MCF 10A (cell line): ENCODE data around the gene MRPS9. TPM values are rescaled to one million over a fixed set of nuclear protein-coding genes. Genes with fewer than 3 reads are reported as not detected.

Experiments used
- BruUV-seq: library from RNA; stranded (reverse); fragments of 400-500 nt; replicated peaks from 2 replicates; lab custom pipeline; 2021; lab: Mats Ljungman, UMichigan
- CTCF ChIA-PET: fragments of 300-600 bp; sonication (Branson Sonifier 250); formaldehyde crosslinking; extraction: SDS; loops from one replicate; lab custom pipeline; 2021; ENCODE audit warnings: antibody characterized with exemption, inconsistent platforms; lab: Yijun Ruan, JAX
- POLR2A ChIA-PET: fragments of 300-600, 350-650 bp; sonication (Branson Sonifier 250); formaldehyde crosslinking; extraction: SDS; loops from one replicate; lab custom pipeline; 2020; ENCODE audit warnings: antibody characterized with exemption, inconsistent platforms; lab: Yijun Ruan, JAX
- DNase-seq: peaks from one replicate; pipeline ENCODE4 v3.0.0-alpha.2; 2018; ENCODE audit not compliant: unreplicated experiment
- H3K27ac Mint-ChIP-seq: one replicate; pipeline ENCODE4 v1.8.0; 2022; ENCODE audit warnings: mild to moderate bottlenecking, low read depth, mixed read lengths; ENCODE audit not compliant: unreplicated experiment
- H3K27me3 Mint-ChIP-seq: one replicate; pipeline ENCODE4 v1.8.0; 2022; ENCODE audit warnings: mixed read lengths; ENCODE audit not compliant: insufficient read depth, unreplicated experiment
- H3K36me3 Mint-ChIP-seq: one replicate; pipeline ENCODE4 v1.8.0; 2022; ENCODE audit warnings: mild to moderate bottlenecking, moderate library complexity, mixed read lengths; ENCODE audit not compliant: insufficient read depth, unreplicated experiment
- H3K4me1 Mint-ChIP-seq: one replicate; pipeline ENCODE4 v1.8.0; 2022; ENCODE audit warnings: mixed read lengths; ENCODE audit not compliant: insufficient read depth, unreplicated experiment
- H3K4me3 Mint-ChIP-seq: one replicate; pipeline ENCODE4 v1.8.0; 2022; ENCODE audit warnings: mild to moderate bottlenecking, moderate library complexity, mixed read lengths; ENCODE audit not compliant: unreplicated experiment
- H3K9me3 Mint-ChIP-seq: one replicate; pipeline ENCODE4 v1.8.0; 2022; ENCODE audit warnings: mixed read lengths; ENCODE audit not compliant: unreplicated experiment
- CTCF ChIP-seq: fragments of 200-600 bp; IDR thresholded peaks from one replicate; pipeline ENCODE4 v1.8.0; 2022; ENCODE audit warnings: antibody characterized with exemption, mild to moderate bottlenecking; ENCODE audit not compliant: unreplicated experiment
- intact Hi-C: fragments of 100-400 bp; cut with micrococcal nuclease; formaldehyde crosslinking; loops from 2 replicates; pipeline ENCODE4 v1.14.1; 2022
- total RNA-seq: library from RNA; stranded (reverse); gene quantifications from 2 replicates; pipeline ENCODE4 v1.2.3, GENCODE V29; 2022

MRPS9 gene
- total RNA-seq, 1 experiment from 2014 or later = 40.0 TPM

- H3K4me3 Mint-ChIP-seq = no peak overlapping the region
- H3K9me3 Mint-ChIP-seq = no peaks in the 10 kb centered on the region
- H3K27ac Mint-ChIP-seq = no peak overlapping the region
- H3K27me3 Mint-ChIP-seq = peaks cover 21% of the 10 kb centered on the region
- no peaks in the 10 kb centered on the region for H3K4me1 Mint-ChIP-seq
- intact Hi-C loops = no loop called here
- BruUV-seq = no TSS peak
- POLR2A ChIA-PET = no interaction called here
- DNase-seq = no peak
- H3K36me3 Mint-ChIP-seq = no peaks in the 10 kb centered on the region
- no peak for TF ChIP-seq CTCF
- CTCF ChIA-PET = interaction anchor here (0.5 to 1.6 kb wide), 3 partner anchors 14 to 102 kb away, joined by 3 read pairs; no protein-coding TSS in a partner anchor
Observed at GRCh38 chr2:105134081-105134480, 96.2 kb downstream of the MRPS9 start.

- H3K4me3 Mint-ChIP-seq = no peak overlapping the region
- intact Hi-C loops = no loop called here
- POLR2A ChIA-PET = no interaction called here
- no peak overlapping the region for H3K27ac Mint-ChIP-seq
- DNase-seq = no peak
- BruUV-seq = no TSS peak
- H3K36me3 Mint-ChIP-seq = no peaks in the 10 kb centered on the region
- CTCF ChIA-PET = interaction anchor here (0.6 kb wide), 1 partner anchor 227 kb away, joined by 4 read pairs; no protein-coding TSS in a partner anchor
- no peaks in the 10 kb centered on the region for H3K4me1 Mint-ChIP-seq
- H3K27me3 Mint-ChIP-seq = peaks cover 21% of the 10 kb centered on the region
- no peak for TF ChIP-seq CTCF
- no peaks in the 10 kb centered on the region for H3K9me3 Mint-ChIP-seq
Observed at GRCh38 chr2:105135436-105135835, 97.6 kb downstream of the MRPS9 start.

- no peaks in the 10 kb centered on the region for H3K9me3 Mint-ChIP-seq
- DNase-seq = no peak
- BruUV-seq = no TSS peak
- H3K4me3 Mint-ChIP-seq = no peak overlapping the region
- H3K27me3 Mint-ChIP-seq = peaks cover 11% of the 10 kb centered on the region
- TF ChIP-seq CTCF = no peak
- no peaks in the 10 kb centered on the region for H3K36me3 Mint-ChIP-seq
- ChIA-PET CTCF (interaction anchor here (0.6 to 2.2 kb wide), 2 partner anchors 21 to 158 kb away, joined by 3 to 7 read pairs; no protein-coding TSS in a partner anchor), POLR2A (no interaction called here)
- H3K4me1 Mint-ChIP-seq = no peaks in the 10 kb centered on the region
- intact Hi-C loops = no loop called here
- no peak overlapping the region for H3K27ac Mint-ChIP-seq
Observed at GRCh38 chr2:105136394-105136793, 98.5 kb downstream of the MRPS9 start.

- no peaks in the 10 kb centered on the region for H3K36me3 Mint-ChIP-seq
- no peaks in the 10 kb centered on the region for H3K27me3 Mint-ChIP-seq
- intact Hi-C loops = no loop called here
- ChIA-PET POLR2A (no interaction called here), CTCF (interaction anchor here (2.2 kb wide), 1 partner anchor 23 kb away, joined by 7 read pairs; no protein-coding TSS in a partner anchor)
- BruUV-seq = no TSS peak
- H3K27ac Mint-ChIP-seq = no peak overlapping the region
- no peak overlapping the region for H3K4me3 Mint-ChIP-seq
- no peaks in the 10 kb centered on the region for H3K4me1 Mint-ChIP-seq
- no peak for DNase-seq
- no peak for TF ChIP-seq CTCF
- H3K9me3 Mint-ChIP-seq = no peaks in the 10 kb centered on the region
Observed at GRCh38 chr2:105138643-105139042, 100.8 kb downstream of the MRPS9 start.
